Stimulated activated CD4-positive, alpha-beta T cell treated with anti-CD3 and anti-CD28 coated beads, Interleukin-4, amount 100 ng/mL, for 48 hours (primary cell): ENCODE measurements around the gene PINLYP.
"Not testable (repeated sequence)": the region's sequence is repeated elsewhere in the genome, so short reads cannot be mapped to it uniquely, and the experiment has no call there.

Source experiments
- DNase-seq, 2 donors: peaks; one replicate each; pipeline ENCODE4 v3.0.0-alpha.2; 2020; ENCODE audit warnings: low read depth in 2 of 2

The PINLYP gene

DNA sequence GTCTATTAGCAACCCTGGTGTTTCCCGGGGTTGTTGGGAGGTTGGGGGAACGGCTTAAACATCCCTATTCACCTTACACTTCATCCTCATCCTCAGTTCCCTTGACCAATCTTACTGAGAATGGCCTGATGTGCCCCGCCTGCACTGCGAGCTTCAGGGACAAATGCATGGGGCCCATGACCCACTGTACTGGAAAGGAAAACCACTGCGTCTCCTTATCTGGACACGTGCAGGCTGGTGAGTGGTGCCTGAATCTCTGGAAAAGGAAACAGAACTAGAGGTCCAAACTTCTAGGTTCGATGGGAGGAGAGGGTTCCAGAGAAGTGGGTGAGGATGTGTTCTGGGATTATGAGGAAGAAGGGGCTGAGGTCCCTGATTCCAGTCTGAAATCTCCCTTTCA, 5.9 kb downstream of the PINLYP start:
- DNase-seq, result no peak

DNA sequence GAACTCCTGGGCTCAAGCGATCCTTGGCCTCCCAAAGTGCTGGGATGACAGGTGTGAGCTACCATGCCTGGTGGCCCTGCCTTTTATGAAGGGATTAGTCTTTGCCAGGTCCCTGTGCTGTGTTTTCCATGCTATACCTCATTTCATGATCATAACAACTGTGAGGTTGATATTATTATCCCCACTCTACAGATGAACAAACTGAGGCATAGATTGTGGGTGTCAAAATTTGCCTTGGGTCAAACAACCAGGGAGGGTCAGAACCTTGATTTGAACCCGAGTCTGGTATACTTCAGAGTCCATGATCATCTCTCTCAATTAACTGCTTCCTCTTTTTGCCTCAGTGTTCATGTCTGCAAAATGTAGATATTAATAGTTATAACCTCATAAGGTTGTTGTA, 6.9 kb downstream of the PINLYP start:
- DNase-seq, result no peak

DNA sequence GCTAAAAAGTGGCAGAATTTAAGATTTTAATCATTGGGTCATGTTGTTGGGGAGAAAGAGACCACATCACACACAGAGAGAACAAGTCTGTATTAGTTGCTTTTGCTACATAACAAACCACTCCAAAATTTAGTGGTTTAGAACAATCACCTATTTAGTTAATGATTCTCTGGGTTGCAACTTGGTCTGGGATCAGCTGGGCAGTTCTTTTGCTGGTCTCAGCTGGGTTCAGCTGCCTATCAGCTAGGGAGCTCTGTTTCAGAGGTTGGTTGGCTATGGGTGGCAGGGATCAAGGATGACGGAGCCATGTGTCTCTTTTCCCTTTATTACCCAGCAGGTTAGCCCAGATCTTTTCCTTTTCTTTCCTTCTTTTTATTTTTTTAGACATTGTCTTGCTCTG, 8.9 kb downstream of the PINLYP start:
- DNase-seq, result no peak

DNA sequence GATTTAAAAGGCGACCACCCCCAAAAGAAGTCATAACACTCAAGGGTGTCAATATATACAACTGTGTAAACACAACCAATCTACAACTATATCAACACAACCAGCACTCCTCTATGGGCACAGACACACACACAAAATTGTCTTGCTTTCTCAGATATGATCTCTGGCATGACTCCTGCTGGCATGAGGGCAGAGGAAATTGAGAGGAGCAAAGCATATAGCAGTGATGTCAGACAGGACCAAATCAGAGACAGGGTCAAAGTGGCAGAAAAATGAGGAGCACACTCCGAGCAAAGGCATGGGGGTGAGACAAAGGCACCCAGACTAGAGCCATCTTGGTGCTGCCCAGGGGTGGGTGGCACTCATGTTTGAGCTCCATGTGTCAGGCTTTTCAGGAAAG, 10.7 kb downstream of the PINLYP start:
- no peak for DNase-seq

DNA sequence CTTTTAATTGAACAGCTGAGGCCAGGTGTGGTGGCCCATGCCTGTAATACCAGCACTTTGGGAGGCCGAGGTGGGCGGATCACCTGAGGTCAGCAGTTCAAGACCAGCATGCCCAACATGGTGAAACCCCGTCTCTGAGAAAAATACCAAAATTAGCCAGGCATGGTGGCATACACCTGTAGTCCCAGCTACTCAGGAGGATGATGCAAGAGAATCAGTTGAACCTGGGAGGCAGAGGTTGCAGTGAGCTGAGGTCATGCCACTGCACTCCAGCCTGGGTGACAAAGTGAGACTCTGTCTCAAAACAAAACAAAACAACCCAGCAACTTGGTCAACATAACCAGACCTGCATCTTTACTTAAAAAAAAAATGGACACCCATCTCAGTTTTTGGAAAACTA, 11.4 kb downstream of the PINLYP start:
- DNase-seq, result not testable (repeated sequence)

DNA sequence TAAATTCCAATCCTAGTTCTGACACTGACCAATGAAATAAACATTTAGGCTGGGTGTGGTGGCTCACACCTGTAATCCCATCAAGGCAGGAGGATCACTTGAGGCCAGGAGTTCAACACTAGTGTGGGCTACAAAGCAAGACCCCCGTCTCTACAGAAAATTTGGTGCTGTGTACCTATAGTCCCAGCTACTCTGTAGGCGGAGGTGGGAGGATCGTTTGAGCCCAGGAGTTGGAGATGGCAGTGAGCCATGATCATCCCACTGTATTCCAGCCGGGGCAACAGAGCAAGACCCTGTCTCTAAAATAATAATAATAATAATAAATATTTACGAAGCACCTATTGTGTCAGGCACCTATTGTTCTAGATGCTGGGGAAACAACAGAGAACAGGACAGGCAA, 13.7 kb downstream of the PINLYP start:
- DNase-seq, result no peak

DNA sequence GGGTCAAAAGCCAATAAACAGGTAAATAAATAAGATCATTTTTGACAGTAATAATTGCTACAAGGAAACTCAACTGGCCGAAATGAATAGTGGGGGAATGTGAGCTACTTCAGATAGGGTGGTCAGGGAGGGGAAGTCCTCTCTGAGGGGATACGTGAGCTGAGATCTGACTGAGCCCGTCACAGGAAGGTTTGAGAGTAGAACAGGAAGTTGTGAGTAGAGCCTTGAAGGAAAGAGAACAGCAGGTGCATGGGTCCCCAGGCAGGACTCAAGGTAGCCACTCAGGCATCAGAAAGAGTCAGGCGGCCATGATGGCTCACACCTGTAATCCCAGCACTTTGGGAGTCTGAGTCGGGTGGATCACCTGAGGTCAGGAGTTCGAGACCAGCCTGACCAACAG, 14.1 kb downstream of the PINLYP start:
- no peak for DNase-seq

DNA sequence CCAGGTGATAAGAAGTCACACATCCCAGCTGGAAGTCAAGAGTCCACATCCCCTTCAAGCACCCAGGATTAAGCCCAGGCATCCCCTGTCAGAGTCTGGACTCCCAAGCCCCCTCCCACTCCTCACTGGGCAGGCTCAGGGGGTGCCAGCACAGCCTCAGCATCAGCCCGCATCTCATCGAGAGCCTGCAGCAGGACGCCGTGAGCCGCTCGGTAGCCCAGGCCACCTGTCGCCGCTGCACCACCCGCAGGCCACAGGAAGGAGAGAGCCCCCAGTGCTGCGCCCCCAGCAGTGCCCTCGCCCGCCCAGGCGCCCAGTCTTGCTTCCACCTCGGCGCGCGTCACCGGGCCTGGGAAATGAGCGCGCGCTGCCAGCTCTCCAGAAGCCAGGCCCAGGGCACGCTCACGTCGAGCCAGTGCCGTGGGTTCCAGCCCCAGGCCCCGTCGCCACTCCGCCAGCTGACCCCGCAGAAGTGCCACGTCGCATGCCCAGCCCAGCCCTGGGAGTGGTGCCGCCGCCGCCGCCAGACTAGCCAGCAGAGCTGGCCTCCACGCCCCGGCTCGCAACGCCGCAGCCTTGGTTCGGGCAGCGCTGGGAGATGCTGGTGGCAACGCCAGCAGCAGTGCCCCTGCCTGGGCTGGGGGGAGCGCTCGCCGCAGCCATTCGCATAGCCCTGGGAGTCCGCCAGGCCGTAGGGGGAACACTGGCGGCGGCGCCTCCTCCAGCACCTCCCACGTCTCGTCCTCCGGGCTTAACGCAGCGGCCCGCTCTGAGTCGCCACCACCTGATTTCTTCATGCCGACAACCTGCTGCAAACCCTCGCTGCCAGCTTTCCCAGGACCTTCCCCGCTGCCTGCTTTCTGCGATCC, 16.5 kb downstream of the PINLYP start:
- DNase-seq, result no peak

DNA sequence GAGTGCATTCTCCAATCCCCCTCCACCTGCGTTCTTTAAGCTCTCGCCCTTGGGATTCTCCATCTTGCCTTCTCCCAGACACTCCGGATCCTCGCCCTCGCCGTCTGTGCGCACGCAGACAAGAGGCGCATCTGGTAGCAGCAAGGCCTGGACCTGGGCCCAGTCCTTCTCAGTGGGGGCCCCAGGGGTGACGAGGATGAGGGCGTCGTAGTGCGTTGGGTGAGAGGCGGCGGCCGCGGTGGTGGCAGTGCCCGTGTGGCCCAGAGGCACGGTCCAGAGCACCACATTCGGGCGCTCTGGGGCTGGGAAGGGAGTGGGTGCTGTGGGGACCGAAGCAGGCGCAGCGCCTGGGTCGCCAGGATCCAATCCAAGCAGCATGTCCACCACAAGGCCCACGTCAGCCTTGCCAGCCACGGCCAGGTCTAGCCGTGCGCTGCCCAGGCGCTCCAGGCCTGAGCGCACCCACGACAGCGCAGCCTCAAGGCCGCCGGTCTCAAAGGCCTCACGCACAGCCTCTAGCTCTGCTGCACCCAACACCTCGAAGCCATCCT, 17.3 kb downstream of the PINLYP start:
- DNase-seq, result no peak

DNA sequence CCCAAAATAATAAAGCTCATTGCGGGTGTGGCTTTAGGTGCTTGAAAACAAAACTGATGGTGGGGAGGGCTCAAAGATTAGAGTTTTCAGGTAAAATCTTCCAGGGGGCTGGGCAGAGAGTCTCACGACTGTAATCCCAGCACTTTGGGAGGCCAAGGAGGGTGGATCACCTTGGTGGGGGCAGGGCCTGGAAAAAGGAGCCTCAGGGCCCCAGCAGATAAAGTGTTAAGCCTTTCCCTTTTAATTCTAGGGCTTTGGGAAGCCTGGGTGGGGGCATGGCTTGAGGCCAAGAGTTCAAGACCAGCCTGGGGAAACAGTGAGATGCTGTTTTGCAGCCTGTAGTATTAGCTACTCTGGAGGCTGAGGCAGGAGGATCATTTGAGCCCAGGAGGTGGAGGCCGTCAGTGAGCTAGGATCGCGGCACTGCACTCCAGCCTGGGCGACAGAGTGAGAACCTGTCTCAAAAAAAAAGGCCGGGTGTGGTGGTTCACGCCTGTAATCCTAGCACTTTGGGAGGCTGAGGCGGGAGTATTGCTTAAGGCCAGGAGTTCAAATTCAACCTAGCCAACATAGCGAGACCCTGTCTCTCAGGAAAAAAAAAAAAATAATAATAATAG, 18.6 kb downstream of the PINLYP start:
- no peak for DNase-seq

DNA sequence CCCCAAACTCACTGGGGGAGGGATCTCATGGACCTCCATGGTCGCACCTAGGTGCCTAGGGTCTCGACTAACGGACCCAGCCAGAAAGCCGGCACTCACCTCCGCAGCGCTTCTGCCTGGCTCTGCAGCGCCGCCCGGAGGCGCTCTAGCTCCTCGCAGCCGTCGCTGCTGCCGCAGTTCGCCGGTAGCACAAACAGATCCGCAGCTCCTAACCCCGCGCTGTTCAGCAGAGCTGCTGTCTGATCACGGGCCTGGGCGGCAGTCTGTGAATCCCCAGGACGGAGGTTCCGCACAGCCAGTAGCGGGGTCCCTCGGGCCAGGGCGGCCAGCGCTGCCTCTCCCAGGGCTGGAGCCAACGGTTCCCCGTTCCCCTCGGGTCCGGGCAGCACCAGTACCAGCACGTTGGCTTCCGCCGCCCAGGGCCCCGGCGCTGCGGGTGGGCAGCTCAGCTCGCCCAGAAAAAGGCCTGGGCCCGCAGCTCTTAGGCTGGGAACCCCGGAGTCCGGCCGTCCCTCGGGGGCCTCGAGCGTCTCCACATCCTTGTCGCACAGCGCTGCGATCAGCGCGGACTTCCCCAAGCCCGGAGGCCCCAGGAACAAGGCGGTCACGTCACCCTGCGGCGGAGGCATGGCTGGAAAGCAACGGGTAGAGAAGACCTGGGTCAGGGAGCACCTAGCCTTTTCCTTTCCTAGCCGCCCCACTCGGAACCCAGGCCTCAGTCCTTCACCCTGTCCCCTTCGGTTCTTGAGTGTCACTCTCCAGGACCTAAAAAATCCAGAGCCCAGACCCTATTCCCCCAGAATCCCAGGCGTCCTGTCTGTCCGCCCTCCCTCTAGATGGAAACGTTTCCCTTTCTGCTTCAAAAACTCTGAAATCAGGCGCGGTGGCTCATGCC, 19.4 kb downstream of the PINLYP start:
- peak; percentile 58 to 61 for DNase-seq

DNA sequence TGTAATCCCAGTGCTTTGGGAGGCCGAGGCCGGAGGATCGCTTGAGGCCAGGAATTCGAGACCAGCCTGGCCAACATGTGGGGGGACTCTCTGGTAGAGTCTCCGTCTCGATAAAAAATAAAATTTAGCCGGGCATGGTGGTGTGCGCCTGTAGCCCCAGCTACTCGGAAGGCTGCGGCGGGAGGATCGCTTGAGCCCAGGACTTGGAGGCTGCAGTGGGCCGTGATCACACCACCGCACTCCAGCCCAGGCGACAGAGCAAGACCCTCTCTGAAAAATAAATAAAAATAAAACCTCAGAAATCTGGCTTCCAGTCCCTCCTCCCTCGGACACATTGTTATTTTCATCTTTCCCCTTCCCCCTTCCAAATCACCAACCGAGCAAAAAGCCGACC, 20.0 kb downstream of the PINLYP start:
- no peak for DNase-seq

DNA sequence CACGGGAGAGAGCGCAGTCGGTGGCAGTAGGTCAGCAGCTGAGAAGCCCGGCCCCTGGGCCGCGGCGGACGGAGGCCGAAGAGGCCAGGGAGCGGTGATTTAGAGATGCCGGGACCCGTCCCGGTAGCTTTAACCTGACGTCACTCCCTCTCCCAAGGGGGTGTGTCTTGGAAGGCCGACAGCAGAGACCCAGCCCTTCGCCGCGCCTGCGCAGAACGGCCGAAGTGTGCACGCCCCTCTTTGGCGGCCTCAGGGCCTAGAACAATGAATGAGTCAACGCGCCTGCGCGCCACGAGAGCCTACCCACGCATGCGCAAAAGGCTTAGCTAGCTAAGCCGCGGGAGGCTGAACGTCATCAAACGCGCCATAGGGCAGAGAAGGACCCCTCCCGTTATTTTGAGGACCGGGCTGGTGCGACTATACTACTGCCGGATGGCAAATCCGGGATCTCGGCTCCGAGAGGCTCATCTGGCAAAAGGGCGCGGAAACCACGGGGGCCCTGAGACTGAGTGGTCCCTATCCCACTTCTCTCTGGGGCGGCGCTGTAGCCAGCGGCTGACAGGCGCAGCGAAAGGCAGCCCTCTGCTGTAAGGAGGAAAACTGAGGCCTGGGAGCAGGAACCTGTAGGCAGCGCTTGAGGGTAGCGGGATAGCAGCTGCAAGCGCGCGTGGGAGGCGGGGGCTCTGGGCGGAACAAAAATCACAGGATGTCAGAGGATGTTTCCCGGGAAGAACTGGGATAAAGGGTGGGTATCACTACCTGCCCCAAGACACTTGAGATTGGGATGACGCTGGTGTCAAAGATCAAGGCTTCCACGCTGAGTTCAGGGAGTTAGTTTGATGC, 20.6 kb downstream of the PINLYP start, which contains the start of the genes IRGQ and ZNF576:
Gene IRGQ (minus strand): TSS at position 136 of the 843 bp plus-strand sequence. CDS start 796 bp downstream, outside the sequence.
Gene ZNF576 (plus strand): TSS at position 597 of the 843 bp plus-strand sequence. CDS start 514 bp downstream, outside the sequence.
- DNase-seq, result peak; percentile 100

DNA sequence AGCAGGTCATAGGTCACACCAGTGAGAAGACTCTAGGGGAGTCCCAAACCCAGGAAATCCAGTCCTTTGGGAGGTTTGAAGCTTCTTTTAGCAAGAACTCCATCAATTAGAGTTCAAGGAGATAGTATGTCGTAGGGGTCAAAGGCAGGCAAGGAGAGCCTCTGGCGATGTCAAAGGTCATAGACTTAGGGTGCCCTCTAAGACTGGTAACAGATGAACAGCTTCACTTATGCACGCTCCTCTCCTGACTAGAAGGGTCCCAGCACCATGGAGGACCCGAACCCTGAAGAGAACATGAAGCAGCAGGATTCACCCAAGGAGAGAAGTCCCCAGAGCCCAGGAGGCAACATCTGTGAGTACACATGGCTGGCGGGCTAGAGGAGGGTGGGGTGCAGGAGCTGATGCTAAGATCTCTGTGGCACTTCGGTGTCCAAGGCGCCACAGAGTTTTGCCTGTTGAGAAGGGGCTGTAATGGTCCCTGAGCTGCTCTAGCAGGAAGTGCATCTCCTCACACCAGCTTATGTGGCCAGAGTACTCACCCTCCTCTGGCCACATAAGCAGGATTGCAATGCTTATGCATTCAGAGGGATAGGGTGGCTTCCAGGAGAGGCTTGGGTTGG, 21.4 kb downstream of the PINLYP start:
- DNase-seq, result no peak

DNA sequence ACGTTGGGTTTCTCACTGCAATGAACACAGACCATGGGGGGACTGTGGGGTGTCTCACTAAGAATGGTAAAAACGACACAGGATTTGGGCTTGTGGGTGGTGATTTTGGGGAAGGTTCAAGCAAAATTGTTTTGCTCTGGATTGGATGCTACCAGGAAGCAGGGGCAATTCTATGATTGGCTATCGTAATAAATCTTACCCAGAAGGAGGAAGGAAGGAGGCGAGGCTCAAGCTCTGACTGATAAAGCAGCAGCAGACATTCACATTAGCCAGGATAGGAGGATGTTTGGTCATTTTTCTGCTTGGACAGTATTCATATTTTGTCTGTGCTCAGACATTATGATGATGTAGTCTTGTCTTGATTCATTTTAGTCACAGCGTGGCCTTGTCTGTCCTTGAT, 22.3 kb downstream of the PINLYP start:
- DNase-seq, result no peak

DNA sequence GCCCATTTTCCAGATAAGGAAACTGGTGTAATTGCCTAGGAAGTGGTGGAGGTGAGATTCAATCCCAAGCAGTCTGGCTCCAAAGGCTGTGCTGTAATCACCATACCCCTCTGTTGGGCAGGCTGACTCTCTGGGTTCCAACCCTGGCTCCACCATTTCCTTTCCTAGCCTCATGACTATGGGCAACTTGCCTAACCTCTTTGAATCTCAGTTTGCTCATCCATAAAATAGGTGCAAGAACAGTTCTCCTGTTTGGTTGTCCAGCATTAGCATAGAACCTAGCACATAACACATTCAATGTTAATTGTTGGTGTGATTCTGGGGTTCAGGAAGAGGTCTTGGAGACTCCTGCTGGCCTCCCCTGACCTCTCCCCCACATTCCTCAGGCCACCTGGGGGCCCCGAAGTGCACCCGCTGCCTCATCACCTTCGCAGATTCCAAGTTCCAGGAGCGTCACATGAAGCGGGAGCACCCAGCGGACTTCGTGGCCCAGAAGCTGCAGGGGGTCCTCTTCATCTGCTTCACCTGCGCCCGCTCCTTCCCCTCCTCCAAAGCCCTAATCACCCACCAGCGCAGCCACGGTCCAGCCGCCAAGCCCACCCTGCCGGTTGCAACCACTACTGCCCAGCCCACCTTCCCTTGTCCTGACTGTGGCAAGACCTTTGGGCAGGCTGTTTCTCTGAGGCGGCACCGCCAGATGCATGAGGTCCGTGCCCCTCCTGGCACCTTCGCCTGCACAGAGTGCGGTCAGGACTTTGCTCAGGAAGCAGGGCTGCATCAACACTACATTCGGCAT, 23.0 kb downstream of the PINLYP start:
- no peak for DNase-seq

DNA sequence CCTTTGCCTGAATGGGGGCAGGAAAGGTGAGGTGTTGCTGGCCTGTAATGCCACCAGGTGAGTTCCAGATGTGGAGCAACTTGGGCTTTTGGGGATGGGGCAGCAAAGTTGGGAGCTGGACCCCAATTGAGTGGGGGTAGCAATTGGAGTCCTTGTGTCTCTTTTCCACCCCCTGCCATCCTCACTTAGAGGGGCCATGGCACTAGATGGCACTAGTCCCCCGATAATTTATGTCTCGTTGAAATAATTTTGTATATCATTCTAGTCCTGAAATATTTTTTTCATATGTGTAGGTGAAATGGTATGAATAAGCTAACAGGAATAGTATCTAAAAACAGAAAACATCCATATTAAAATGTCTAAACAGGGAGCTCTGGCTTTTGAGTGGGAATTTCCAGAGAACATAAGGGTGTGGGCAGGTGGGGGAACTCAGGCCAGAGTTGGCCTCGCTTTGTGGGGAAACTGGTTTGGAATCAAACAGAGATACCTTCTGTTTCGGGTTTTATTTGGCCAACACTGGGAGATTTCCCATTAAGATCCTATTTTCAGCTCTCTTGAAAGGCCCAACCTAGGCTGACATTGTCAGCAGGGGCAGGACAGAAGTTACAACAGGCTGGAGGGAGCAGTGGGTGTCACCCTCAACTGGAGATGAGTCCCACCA, 24.2 kb downstream of the PINLYP start:
- no peak for DNase-seq

DNA sequence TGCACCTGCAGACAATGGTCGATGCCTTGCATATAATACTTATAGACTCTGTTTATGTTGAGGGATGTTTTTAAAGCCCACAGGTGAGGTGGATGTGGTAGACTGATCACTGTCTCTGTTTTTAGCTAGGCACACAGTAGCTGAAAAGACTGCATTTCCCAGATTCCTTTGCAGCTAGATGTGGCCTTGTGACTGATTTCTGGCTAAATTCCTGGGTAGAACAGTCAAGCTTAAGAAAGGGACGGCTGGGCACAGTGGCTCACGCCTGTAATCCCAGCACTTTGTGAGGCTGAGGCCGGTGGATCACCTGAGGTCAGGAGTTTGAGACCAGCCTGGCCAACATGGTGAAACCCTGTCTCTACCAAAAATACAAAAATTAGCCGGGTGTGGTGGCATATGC, 24.7 kb downstream of the PINLYP start:
- not testable (repeated sequence) for DNase-seq
